HG03280 (cell line): ENCODE data around the gene SPACA9.

Experiments
- ATAC-seq: cut with Tn5 transposase; IDR thresholded peaks from one replicate; pipeline ENCODE4 v1.9.1; 2021; ENCODE audit warnings: mild to moderate bottlenecking, moderate library complexity; ENCODE audit not compliant: unreplicated experiment

Gene SPACA9

GRCh38 chr9:132862533-132862932 lies 16.2 kb upstream of the SPACA9 start:
- no peak for ATAC-seq

- ATAC-seq, result no peak
Observed at GRCh38 chr9:132863096-132863495, 15.6 kb upstream of the SPACA9 start.

GRCh38 chr9:132864277-132864676 lies 14.4 kb upstream of the SPACA9 start:
- no peak for ATAC-seq

- ATAC-seq, result no peak
Observed at GRCh38 chr9:132864691-132865090, 14.0 kb upstream of the SPACA9 start.

GRCh38 chr9:132866898-132867297 lies 11.8 kb upstream of the SPACA9 start:
- ATAC-seq, result no peak

- ATAC-seq, result no peak
Observed at GRCh38 chr9:132869266-132869665, 9.4 kb upstream of the SPACA9 start.

- no peak for ATAC-seq
Observed at GRCh38 chr9:132873403-132873802, 5.3 kb upstream of the SPACA9 start.

- ATAC-seq, result no peak
Observed at GRCh38 chr9:132875159-132875558, 3.5 kb upstream of the SPACA9 start.

GRCh38 chr9:132876849-132877248 lies 1.8 kb upstream of the SPACA9 start:
- ATAC-seq, result no peak

- no peak for ATAC-seq
Observed at GRCh38 chr9:132877458-132877823, 1.3 kb upstream of the SPACA9 start.

GRCh38 chr9:132877824-132878694 lies 639 bp upstream of the SPACA9 start, which contains the start of gene AK8:
TSS of gene AK8 (minus strand) at chr9:132878284. CDS start at chr9:132878255, 29 bp downstream.
- ATAC-seq, result peak; percentile 84

GRCh38 chr9:132879457-132880323 lies 992 bp downstream of the SPACA9 start:
- no peak for ATAC-seq

GRCh38 chr9:132880324-132880661 lies 1.6 kb downstream of the SPACA9 start:
- ATAC-seq, result no peak

GRCh38 chr9:132881826-132882225 lies 3.1 kb downstream of the SPACA9 start:
- no peak for ATAC-seq

GRCh38 chr9:132882616-132883015 lies 3.9 kb downstream of the SPACA9 start:
- ATAC-seq, result no peak

GRCh38 chr9:132883349-132884294 lies 4.9 kb downstream of the SPACA9 start:
- ATAC-seq, result no peak

- no peak for ATAC-seq
Observed at GRCh38 chr9:132885720-132886333, 7.1 kb downstream of the SPACA9 start.

- ATAC-seq, result no peak
Observed at GRCh38 chr9:132886334-132886725, 7.6 kb downstream of the SPACA9 start.

- no peak for ATAC-seq
Observed at GRCh38 chr9:132887181-132888120, 8.8 kb downstream of the SPACA9 start.
